COLO668 (cell line): ENCODE measurements around the gene EXOC1.

Experiments
- DNase-seq: peaks from one replicate; lab custom pipeline; 2025; ENCODE audit not compliant: unreplicated experiment; lab: John Stamatoyannopoulos, UW

The EXOC1 gene

DNA sequence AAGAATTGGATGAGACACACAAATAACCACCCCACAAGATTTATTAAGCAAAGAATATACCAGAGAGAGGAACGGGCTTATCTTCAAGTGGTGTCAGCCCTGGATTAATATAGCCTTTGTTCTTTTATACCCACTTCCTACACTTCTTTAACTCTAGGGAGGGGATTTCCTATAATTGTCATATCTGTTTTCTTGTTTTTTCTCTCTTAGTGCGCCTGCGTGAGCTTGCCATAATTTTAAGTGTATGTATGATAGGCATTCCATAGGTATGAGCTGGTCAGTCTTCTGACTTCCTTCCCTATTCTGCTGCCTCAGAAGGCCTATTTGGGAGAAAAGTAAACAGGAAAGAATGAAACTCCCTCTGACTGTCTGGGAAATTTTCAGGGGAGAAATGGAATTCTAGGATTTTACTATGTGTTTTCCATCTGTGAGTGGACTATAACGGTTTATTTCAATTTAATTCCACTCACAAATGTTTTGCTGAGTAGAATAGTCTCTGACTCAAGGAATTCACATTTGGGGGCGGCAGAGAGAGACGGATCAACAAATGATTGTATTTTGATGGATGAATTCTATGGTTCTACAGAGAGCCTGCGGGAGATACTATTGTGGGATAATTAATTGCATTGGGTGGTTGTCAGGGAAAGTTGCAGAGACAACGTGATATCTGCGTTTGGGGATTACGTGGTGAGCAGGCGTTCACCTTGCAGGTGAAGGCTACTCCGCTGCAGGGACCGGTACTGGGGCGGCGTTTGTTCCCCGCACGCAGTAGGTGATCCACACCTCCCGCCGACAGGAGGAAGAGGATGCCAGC lies 94.7 kb downstream of the EXOC1 start:
- DNase-seq, result no peak

DNA sequence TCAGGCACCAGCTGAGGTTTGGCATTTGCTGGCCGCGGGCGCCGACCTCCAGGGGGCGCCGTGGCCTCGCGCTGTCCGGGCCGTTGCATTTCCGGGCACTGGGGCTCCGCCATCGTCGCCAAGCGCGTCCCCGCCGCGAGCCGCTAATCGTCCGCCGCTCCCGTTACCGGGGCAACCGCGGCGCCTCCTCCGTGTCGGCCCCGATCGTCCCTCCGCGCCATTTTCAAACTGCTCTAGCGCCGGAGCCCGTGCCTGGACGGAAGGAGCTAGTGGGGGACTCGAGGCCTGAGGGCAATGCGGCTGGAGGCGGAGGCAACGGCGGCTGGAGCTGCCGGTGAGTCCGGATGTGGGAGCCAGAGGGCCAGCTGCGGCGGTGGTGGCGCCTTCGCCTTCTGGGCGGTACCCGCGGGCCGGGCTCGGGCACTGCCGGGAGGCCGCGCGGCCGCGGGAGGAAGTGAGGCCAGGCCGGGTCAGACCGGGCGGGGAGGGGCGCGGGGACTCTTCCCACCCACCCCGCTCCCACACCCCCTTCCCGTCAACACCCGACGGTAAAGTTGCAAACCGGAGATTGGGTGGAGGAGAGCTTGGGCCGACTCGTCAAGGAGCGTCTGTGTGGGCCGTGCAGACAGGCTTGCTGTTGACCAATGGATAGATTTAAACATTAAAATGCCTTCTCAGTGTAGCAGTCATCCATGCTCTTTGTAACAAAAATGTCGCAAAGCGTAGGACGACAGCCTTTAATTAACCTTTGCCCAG lies 95.5 kb downstream of the EXOC1 start, which contains the start of gene CEP135:
Gene CEP135, plus strand, starts transcription at position 220 of the 756 bp plus-strand sequence. CDS start 3,186 bp downstream, outside the sequence.
- DNase-seq, result peak; percentile 97

DNA sequence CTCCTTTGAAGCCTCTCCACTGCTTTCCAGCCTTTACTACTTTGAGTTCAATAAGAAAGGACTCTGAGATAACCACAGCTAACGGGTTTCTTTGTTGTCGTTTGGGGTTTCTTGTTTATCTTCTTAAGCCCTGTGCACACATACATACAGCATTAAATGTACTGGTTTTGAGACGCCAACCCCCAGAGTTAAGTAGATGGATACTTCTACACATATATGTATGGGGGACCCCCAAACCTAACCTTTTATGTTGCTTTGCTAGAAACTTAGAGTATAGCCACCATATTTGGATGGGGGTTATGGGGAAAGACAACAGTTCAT lies 96.0 kb downstream of the EXOC1 start:
- DNase-seq, result no peak

DNA sequence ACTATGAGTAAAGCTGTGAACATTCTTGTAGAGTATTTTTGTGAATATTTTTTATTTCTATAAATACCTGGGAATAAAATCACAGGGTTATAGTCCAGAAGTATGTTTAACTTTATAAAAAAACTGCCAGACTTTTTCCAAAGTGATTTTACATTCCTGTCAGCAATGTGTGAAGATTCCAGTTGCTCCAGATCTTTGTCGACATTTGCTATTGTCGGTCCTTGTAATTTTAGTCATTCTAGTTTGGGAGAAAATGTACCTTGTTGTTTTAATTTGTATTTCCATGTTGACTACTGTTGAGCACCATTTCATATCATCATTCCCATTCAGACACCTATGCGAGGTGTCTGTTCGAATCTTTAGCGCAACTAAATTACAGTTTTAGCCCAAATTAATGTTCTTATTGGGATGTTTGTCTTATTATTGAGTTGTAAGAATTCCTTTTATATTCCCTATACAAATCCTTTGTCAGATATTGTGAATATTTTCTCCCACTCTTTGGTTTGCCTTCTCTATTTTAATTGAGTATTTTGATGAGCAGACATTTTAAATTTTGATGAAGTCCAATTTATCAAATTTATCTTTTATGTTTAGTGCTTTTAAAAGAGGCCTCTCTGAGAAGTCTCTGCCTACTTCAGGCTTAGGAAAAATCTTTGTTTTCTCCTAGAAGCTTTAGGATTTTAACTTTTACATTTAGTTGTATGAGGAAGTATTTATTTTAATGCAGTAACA lies 97.9 kb downstream of the EXOC1 start:
- no peak for DNase-seq
